ENCODE data around the gene MICA.
A peak's percentile ranks its signal among the peaks of the same experiment; 100 is the strongest.

The MICA gene

GRCh38 chr6:31460361-31461025, 57.1 kb downstream of the MICA start:
- DNase-seq (ENCODE audit: low read depth) = no peak

GRCh38 chr6:31462026-31462963, 58.9 kb downstream of the MICA start:
- no peak for DNase-seq (ENCODE audit: low read depth)

GRCh38 chr6:31462964-31463870, 59.8 kb downstream of the MICA start:
- peak; percentile 30 for DNase-seq (ENCODE audit: low read depth)

- no peak for DNase-seq (ENCODE audit: low read depth)
These were observed 61.1 kb downstream of the MICA start for GRCh38 chr6:31464252-31465184.
